Measurements from ENCODE around the gene CCDC117. TPM values are rescaled to one million over a fixed set of nuclear protein-coding genes. Genes with fewer than 3 reads are reported as not detected.
A peak's percentile ranks its signal among the peaks of the same experiment; 100 is the strongest.
"Not testable (repeated sequence)": the region's sequence is repeated elsewhere in the genome, so short reads cannot be mapped to it uniquely, and the experiment has no call there.

Gene CCDC117, protein sequence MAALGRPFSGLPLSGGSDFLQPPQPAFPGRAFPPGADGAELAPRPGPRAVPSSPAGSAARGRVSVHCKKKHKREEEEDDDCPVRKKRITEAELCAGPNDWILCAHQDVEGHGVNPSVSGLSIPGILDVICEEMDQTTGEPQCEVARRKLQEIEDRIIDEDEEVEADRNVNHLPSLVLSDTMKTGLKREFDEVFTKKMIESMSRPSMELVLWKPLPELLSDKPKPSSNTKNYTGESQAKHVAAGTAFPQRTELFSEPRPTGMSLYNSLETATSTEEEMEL
- 33.2 TPM for total RNA-seq (ENCODE audit: insufficient read depth, low replicate concordance)

- DNase-seq (ENCODE audit: low spot score): peak; percentile 98
Measured at GRCh38 chr22:28772633-28773460, at the start of gene CCDC117. Gene CCDC117 (plus strand): TSS chr22:28772695. CDS start chr22:28772850, 155 bp downstream.

DNA sequence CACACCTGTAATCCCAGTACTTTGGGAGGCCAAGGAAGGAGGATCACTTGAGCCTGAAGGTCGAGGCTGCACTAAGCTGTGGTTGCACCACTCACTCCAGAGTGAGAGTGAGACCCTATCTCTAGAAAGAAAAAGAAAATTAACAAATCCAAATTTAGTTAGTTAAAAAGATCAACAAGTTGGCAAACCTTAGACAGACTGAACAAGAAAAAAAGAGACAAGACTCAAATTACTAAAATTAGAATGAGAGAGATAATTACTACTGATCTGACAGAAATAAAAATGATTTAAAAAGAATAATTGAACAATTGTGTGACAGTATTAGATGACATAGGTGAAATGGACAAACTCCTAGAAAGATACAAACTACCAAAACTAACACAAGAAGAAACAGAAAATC, 44.5 kb upstream of the CCDC117 start:
- DNase-seq (ENCODE audit: low spot score): no peak

DNA sequence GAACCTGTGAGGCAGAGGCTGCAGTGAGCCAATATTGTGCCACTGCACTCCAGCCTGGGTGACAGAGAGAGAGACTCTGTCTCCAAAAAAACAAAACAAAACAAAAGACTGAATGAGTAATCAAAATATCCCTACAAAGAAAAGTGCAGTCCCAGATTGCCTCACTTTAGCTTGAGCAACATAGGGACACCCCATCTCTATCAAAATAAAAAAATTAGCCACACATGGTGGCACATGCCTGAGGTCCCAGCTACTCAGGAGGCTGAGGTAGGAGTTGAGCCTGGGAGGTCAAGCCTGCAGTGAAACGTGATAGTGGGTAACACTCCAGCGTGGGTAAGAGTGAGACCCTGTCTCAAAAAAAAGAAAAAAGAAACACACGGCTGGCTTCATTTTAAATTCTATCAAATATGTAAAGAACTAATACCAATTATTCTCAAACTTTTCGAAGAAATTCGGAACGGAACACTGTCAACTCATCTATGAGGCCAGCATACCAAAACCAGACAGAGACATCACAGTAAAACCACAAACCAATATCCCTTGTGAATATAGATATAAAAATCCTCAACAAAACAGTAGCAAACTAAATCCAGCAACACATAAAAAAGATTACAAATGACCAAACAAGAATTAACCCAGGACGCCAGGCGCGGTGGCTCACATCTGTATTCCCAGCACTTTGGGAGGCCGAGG, 43.7 kb upstream of the CCDC117 start:
- no peak for DNase-seq (ENCODE audit: low spot score)

DNA sequence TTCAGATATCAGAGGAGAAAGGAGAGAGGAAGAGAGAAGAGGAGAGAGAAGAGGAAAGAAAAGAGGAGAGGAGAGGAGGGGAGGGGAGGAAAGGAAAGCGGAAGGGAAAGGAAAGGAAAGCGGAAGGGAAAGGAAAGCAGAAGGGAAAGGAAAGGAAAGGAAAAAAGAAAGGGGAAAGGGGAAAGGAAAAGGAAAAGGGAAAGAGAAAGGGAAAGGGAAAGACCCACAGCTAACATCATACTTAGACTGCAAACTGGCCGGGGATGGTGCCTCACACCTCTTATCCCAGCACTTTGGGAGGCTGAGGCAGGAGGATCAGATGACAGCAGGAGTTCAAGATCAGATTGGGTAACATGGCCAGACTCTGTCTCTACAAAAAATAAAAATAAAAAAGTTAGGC, 42.3 kb upstream of the CCDC117 start:
- DNase-seq (ENCODE audit: low spot score): no peak

DNA sequence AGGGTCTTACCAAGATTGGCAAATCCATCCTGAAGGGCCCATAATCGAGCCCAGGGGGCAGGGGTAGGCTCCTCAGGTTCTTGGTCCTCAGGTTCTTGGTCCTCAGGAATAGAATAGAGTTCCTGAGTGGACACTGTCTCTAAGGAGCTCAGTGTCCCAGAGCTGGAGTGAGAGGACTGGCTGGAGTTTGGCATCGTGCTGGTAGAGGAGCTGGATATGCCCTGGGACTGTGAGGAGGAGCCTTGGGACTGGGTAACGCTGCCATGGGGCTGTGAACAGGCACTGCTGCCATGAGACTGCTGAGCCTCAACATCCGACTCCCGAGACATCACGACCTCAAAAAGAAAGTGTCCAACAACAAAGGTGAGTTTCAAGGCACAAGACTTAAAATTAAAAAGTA, 38.1 kb upstream of the CCDC117 start:
- DNase-seq (ENCODE audit: low spot score): no peak

DNA sequence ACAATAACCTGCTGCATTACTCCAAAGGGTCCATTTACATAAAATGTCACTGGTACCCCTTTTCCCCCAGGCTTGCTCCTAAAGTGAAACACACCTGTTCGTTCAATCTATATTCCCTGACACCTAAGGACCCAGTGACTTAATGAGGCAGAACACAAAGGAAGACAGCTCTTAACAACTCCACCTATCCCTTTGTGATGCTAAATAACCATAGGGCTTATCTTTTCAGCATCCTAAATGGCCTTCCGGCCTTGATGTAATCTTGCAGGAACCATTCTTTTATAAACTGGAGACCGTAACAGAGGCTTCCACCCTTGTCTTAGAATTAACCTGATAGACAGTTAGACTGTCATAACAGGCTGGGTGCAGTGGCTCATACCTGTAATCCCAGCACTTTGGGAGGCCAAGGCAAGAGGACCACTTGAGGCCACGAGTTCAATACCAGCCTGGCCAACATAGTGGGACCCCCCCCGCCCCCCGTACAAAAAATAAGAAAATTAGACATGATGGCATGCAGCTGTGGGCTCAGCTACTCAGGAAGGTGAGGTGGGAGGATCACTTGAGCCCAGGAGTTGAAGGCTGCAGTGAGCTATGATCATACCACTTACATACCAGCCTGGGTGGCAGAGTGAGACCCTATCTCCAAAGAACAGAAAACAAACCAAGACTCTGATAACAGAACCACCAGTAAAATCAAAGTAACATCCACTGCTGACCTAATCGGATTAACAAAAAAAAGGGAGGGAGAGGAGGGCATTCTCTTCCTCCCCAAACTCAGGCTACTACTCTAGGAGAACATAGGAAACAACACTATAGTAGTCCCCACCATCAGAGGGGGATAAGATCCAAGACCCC, 36.0 kb upstream of the CCDC117 start:
- DNase-seq (ENCODE audit: low spot score): no peak

DNA sequence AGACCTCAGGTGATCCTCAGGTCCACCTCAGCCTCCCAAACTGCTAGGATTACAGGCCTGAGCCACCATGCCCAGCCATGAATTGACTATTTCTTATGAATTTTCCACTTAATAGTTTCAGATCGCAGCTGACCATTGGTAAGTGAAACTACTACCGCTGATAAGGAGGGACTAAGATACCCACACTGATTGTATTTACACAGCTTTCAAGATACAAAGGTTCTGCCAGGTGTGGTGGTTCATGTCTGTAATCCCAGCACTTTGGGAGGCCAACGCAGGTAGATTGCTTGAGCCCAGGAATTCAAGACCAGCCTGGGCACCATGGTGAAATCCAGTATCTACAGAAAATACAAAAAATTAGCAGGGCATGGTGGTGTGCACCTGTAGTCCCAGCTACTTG, 34.8 kb upstream of the CCDC117 start:
- no peak for DNase-seq (ENCODE audit: low spot score)

- DNase-seq (ENCODE audit: low spot score): not testable (repeated sequence)
Measured at GRCh38 chr22:28738876-28739275, 33.6 kb upstream of the CCDC117 start.

DNA sequence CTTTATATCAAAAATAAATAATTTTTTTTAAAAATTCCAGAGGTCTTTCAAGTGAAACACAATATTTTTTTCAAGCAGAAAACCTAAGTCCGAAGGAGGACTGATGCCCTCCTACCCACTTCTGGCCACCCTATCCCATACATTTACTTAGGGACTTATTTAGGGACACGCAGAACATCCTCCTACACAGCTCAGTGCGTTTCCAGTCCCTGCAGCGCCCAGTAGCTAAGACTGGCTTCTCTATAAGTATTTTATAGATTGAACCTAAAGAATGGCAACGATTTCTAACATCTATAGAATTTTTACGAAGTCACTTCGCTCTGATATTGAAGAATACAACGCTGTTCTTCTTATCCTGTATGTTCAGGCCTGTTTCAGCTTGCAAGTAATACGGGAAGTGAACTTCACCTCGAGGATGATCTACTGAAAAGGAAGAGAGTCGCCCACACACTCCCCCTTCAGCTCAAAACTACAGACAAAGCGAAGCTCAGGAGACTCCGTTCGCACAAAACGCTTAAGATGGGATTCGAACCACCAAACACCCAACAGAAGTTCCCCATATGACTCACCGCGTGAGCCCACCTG, 31.2 kb upstream of the CCDC117 start:
- no peak for DNase-seq (ENCODE audit: low spot score)

GRCh38 chr22:28741785-28742561, 30.5 kb upstream of the CCDC117 start, which contains the start of the genes CHEK2 and HSCB:
Gene CHEK2 (minus strand): TSS chr22:28741820. CDS start chr22:28734721, 7,099 bp downstream.
Gene HSCB (plus strand): TSS chr22:28742039. CDS start chr22:28742096, 57 bp downstream.
- peak; percentile 100 for DNase-seq (ENCODE audit: low spot score)

DNA sequence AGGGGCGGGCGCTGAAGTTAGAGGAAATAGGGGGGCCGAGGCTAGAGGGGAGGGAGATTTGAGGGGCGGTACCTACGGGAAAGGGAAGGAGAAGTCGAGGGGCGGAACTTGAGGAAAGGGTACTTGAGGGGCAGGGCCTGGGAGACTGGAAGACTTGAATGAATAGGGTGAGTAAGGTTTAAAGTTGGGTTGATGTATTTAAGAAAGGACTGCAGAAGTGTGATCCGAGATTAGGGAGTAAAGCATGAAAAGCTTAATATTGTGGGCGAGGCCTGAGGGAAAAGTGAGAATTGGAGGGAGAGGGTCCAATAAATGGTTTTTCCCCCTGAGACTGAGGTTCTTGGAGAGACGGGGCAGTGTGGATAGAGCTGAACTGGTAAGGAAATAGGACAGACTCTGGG, 29.9 kb upstream of the CCDC117 start:
- no peak for DNase-seq (ENCODE audit: low spot score)

DNA sequence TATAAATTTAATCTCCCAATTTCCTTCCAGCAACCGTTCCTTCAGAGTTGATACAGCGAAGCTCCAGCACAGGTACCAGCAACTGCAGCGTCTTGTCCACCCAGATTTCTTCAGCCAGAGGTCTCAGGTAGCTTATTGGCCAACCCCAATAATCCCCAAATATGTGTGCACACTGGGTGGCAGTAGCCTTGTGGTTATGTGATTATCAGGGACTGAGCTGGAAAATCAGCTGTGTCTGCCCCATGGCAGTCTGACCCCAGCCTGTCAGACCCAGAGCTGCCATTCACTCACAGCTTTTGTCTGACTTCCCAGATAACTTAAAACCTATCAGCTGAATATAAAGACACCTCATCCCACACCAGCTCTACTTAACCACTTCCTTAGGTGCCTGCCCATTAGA, 28.6 kb upstream of the CCDC117 start:
- DNase-seq (ENCODE audit: low spot score): no peak

DNA sequence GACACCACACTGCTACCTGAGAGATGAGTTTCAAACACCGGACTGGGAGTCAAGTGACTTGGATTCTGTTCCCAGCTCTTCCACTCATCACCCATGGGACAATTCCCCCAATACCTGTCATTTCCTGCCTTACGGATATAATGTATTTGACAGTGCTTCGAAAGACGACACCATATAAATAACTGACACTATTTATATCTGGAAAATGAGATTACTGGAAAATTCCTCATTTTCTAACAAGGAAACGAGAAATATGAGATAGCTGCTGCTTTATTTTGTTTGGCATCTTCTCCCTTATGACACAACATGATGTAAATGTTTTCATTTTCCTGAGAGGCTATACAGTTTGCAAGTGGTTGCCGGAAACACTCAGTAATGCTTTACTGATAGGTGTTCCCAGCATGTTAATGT, 22.0 kb upstream of the CCDC117 start:
- DNase-seq (ENCODE audit: low spot score): peak; percentile 24

GRCh38 chr22:28754512-28754911, 18.0 kb upstream of the CCDC117 start:
- not testable (repeated sequence) for DNase-seq (ENCODE audit: low spot score)

GRCh38 chr22:28759861-28760560, 12.5 kb upstream of the CCDC117 start:
- DNase-seq (ENCODE audit: low spot score): no peak

- no peak for DNase-seq (ENCODE audit: low spot score)
Measured at GRCh38 chr22:28761449-28761755, 11.1 kb upstream of the CCDC117 start.

GRCh38 chr22:28762000-28762399, 10.5 kb upstream of the CCDC117 start:
- DNase-seq (ENCODE audit: low spot score): not testable (repeated sequence)

DNA sequence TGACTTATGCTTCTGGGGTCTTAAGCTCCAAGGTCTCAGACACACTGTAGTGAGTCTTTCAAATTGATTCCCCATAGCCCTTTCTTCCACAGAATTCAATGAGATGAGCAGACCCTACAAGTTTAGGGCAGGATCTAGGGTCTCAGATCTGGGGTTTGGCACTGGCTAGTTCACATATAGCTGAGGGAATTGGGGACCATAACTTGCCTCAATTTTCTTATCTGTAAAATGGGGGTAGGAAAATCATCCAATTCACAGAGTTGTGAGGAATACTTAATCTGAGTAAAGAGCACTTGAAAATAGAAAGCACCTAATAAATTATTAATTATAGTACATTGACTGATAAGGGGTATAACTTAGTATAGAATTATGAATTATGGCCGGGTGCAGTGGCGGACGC, 5.9 kb upstream of the CCDC117 start:
- DNase-seq (ENCODE audit: low spot score): no peak

- DNase-seq (ENCODE audit: low spot score): no peak
Measured at GRCh38 chr22:28768701-28769393, 3.6 kb upstream of the CCDC117 start.
